Measurements from ENCODE around the gene HDAC5. TPM values are rescaled to one million over a fixed set of nuclear protein-coding genes. Genes with fewer than 3 reads are reported as not detected.

HDAC5 gene
- total and polyA plus RNA-seq, 2 of the 8 experiments (the other 6 are each of a cell fraction or from before 2014, with no cell fraction given) = 48.5 to 54.4 TPM

- peak overlapping the region; percentile 92 for H3K27ac ChIP-seq (ENCODE audit: low read depth, low read length)
- peak overlapping the region; percentile 98; the same call in 1 of the 2 replicates for H2BK5ac ChIP-seq (ENCODE audit: low read depth, low read length)
- no peaks in the 10 kb centered on the region for H3K27me3 ChIP-seq (replicated peaks in 1 of 4; ENCODE audit: control insufficient read depth in 3 of 4, extremely low read depth in 1 of 4, insufficient read depth in 3 of 4, low read length in 3 of 4)
- H3K18ac ChIP-seq (ENCODE audit: extremely low read depth, low read length) = peak overlapping the region; percentile 86; the same call in 1 of the 2 replicates
- no peak overlapping the region; the same call in 1 of the 2 replicates for H2BK20ac ChIP-seq (ENCODE audit: low read length)
- peak overlapping the region; percentile 89 for H3K4ac ChIP-seq (replicated peaks; ENCODE audit: insufficient read length, low read depth, low read length)
- POLR2A ChIA-PET (ENCODE audit: partially characterized antibody) = interaction anchor here (0.8 to 2.7 kb wide), 8 partner anchors 8 to 94 kb away, joined by 3 to 14 read pairs (median 8); partner anchors contain the start of genes HDAC5, LSM12 and TMUB2
- WGBS, 2 experiments (ENCODE audit: extremely low coverage in 1 of 2, insufficient coverage in 1 of 2, insufficient read length in 1 of 2, insufficient replicate concordance in 2 of 2, low coverage in 1 of 2, low lambda C conversion rate in 2 of 2, missing lambda C conversion rate in 1 of 2) = 0% methylated on average over 1 of the region's 2 CpGs; no CpG with 5 or more reads in 1 of the 2 experiments
- H4K5ac ChIP-seq (ENCODE audit: insufficient read length, low read depth, low read length) = no peak overlapping the region
- no peak overlapping the region for H2BK12ac ChIP-seq (ENCODE audit: low read depth, low read length)
- peaks cover 2% of the 10 kb centered on the region for H3K23me2 ChIP-seq (ENCODE audit: low read depth, low read length)
- H4K91ac ChIP-seq (replicated peaks; ENCODE audit: insufficient read length, low read length) = peak overlapping the region; percentile 8
- H3K4me1 ChIP-seq (replicated peaks in 1 of 4; ENCODE audit: control insufficient read depth in 3 of 4, insufficient read depth in 4 of 4, low read length in 3 of 4) = peaks cover 1 to 11% (median 6%) of the 10 kb centered on the region in 4 experiments
- no peak for FAIRE-seq
- H3K56ac ChIP-seq (replicated peaks; ENCODE audit: insufficient read length, low read depth, low read length) = no peak overlapping the region
- no peak for DNase-seq (ENCODE audit: low read depth in 1 of 2, low spot score in 2 of 2)
- H4K8ac ChIP-seq (ENCODE audit: extremely low read depth, insufficient read depth, low read length) = no peak overlapping the region
- no peak overlapping the region for H2AK5ac ChIP-seq (ENCODE audit: low read depth, low read length)
- TF ChIP-seq KDM1A (IDR thresholded peaks at IDR 0.05; ENCODE audit: borderline replicate concordance, low read length) (peak; percentile 5; the same call in 1 of the 2 replicates), ATF2 (IDR thresholded peaks at IDR 0.05; ENCODE audit: low read length) (no peak), KDM5A (IDR thresholded peaks at IDR 0.05; ENCODE audit: low read length) (no peak), RXRA (IDR thresholded peaks at IDR 0.05; ENCODE audit: insufficient read depth, low read depth, low read length) (no peak)
- no peak overlapping the region for H2BK15ac ChIP-seq (ENCODE audit: low read length)
- peak overlapping the region; percentile 1 for H2BK120ac ChIP-seq (replicated peaks; ENCODE audit: low read depth, low read length)
- CTCF ChIA-PET (ENCODE audit: partially characterized antibody) = interaction anchor here (0.6 to 34.4 kb wide), 6 partner anchors 9 to 284 kb away, joined by 3 to 638 read pairs (median 4); partner anchors contain the start of gene HDAC5
- no peaks in the 10 kb centered on the region for H4K20me1 ChIP-seq (replicated peaks in 1 of 2; ENCODE audit: control insufficient read depth in 1 of 2, insufficient read depth in 2 of 2, low read length in 2 of 2)
- H3K36me3 ChIP-seq (ENCODE audit: control insufficient read depth in 2 of 4, insufficient read depth in 4 of 4, low read length in 3 of 4) = peaks cover 2 to 17% (median 13%) of the 10 kb centered on the region in 4 experiments; a peak in 6 of 8 replicates
- no peak overlapping the region for H2AFZ ChIP-seq (ENCODE audit: low read length)
- peak overlapping the region in 1 of 4 experiments; percentile 5; a peak in 1 of 7 replicates for H3K9ac ChIP-seq (replicated peaks in 1 of 4; ENCODE audit: extremely low read depth in 1 of 4, low read depth in 3 of 4, low read length in 3 of 4)
- H3K4me3 ChIP-seq (ENCODE audit: extremely low read depth in 1 of 4, insufficient read depth in 2 of 4, low read depth in 3 of 4, low read length in 4 of 4) = peak overlapping the region in 1 of 4 experiments; percentile 53; a peak in 2 of 8 replicates
- H3K9me3 ChIP-seq (ENCODE audit: insufficient read depth in 2 of 2, low read depth in 1 of 2, low read length in 1 of 2) = no peaks in the 10 kb centered on the region
- H3K23ac ChIP-seq (ENCODE audit: insufficient read length) = no peak overlapping the region
- peaks cover 0 to 6% of the 10 kb centered on the region in 2 experiments; a peak in 1 of 4 replicates for H3K79me2 ChIP-seq (ENCODE audit: control insufficient read depth in 1 of 2, insufficient read depth in 2 of 2, low read length in 2 of 2)
- no peak overlapping the region for H3K14ac ChIP-seq (ENCODE audit: insufficient read length)
- peak overlapping the region; percentile 82 to 96 for H3K4me2 ChIP-seq (ENCODE audit: insufficient read depth in 1 of 2, low read depth in 2 of 2, low read length in 2 of 2)
- 0 out of 2 replicates have a peak, but pooled peaks cover 3% of the 10 kb centered on the region for H3K79me1 ChIP-seq (ENCODE audit: low read depth, low read length)
These were observed 28.1 kb downstream of the HDAC5 start for GRCh38 chr17:44095388-44095646.

Data from H1 (cell line).